A673 (cell line): ENCODE data around the gene NXNL2.

Experiments
- EZH2 ChIP-seq: fragments of 200-600 bp; sonication (generic); IDR thresholded peaks from 2 replicates; pipeline ENCODE4 v1.6.1; 2017; ENCODE audit warnings: borderline replicate concordance, low read depth, mild to moderate bottlenecking, mixed read lengths, antibody characterized with exemption, low read length; ENCODE audit not compliant: poor library complexity, severe bottlenecking
- TF ChIP-seq, protein P1 (sequence below): fragments of 300-800, 200-600 bp; sonication (generic); conservative IDR thresholded peaks from 2 replicates; pipeline ENCODE4 v1.5.1; 2017; ENCODE audit warnings: low read depth, mild to moderate bottlenecking, antibody characterized with exemption, low read length, moderate library complexity, mixed read lengths

DNA sequence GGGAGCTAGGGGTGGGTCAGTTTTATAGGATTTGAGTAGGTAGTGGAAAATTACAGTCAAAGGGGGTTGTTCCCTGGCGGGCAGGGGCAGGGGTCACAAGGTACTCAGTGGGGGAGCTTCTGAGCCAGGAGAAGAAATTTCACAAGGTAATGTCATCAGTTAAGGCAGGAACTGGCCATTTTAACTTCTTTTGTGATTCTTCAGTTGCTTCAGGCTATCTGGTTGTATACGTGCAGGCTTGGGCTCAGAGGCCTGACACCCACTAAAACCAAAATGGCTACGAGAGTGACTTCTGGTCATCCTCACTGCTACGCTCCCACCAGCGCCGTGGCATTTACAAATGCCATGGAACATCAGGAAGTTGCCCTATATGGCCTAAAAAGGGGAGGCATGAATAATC lies 20.7 kb upstream of the NXNL2 start:
- TF ChIP-seq, protein P1, sequence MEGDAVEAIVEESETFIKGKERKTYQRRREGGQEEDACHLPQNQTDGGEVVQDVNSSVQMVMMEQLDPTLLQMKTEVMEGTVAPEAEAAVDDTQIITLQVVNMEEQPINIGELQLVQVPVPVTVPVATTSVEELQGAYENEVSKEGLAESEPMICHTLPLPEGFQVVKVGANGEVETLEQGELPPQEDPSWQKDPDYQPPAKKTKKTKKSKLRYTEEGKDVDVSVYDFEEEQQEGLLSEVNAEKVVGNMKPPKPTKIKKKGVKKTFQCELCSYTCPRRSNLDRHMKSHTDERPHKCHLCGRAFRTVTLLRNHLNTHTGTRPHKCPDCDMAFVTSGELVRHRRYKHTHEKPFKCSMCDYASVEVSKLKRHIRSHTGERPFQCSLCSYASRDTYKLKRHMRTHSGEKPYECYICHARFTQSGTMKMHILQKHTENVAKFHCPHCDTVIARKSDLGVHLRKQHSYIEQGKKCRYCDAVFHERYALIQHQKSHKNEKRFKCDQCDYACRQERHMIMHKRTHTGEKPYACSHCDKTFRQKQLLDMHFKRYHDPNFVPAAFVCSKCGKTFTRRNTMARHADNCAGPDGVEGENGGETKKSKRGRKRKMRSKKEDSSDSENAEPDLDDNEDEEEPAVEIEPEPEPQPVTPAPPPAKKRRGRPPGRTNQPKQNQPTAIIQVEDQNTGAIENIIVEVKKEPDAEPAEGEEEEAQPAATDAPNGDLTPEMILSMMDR = no peak
- TF ChIP-seq EZH2 = no peak
